HG03442 (cell line): ENCODE measurements around the gene KCNQ2.

Experiments used
- ATAC-seq: cut with Tn5 transposase; IDR thresholded peaks from one replicate; pipeline ENCODE4 v1.9.1; 2021; ENCODE audit warnings: mild to moderate bottlenecking, moderate library complexity; ENCODE audit not compliant: unreplicated experiment

KCNQ2 gene

DNA sequence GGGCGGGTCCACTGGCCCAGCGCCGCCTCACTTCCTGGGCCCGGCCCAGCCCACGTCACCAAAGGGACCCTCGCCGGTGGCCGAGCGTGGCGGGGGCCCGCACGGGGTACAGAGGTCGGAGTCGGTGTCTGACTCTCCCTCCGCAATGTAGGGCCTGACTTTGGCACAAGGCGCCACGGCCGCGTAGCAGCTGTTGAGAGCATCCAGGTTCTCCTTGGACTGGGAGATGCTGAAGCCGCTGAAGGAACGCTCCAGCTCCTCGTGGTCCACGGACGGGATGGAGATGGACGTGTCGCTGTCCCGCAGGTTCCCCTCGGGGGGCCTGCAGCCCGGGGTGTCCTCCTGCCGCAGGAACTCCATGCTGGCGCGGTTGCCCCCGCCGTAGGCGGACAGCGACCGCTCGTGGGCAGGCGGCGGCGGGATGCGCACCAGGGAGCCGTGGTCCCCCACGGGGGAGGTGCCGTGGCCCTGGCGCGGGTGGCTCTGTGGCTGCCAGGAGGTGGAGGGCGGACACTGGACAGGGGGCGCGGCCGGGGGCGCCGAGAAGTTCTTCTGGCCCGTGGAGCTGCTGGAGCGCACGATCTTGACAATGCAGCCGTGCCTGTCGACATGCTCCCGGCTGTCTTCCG is 65.7 kb downstream of the KCNQ2 start:
- ATAC-seq, result no peak

DNA sequence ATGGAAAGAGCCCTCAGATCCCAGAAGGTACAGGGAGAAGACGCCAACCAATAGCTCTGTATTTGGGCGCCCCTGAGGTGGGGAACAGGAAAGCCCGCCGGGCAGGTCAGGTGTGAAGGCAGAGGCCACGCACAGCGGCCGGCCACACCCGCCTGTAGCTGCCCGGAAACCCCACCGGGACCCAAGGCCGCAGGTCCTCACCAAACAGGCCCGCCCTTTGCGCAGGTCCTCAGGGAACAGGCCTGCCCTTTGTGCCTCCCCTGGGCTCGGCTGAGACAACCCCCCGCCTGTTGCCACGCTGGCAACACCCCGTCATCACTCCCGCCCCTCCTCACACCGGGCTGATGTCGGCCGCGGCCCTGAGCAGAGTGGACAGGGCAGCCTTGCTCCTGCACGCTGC is 66.4 kb downstream of the KCNQ2 start:
- ATAC-seq, result no peak

DNA sequence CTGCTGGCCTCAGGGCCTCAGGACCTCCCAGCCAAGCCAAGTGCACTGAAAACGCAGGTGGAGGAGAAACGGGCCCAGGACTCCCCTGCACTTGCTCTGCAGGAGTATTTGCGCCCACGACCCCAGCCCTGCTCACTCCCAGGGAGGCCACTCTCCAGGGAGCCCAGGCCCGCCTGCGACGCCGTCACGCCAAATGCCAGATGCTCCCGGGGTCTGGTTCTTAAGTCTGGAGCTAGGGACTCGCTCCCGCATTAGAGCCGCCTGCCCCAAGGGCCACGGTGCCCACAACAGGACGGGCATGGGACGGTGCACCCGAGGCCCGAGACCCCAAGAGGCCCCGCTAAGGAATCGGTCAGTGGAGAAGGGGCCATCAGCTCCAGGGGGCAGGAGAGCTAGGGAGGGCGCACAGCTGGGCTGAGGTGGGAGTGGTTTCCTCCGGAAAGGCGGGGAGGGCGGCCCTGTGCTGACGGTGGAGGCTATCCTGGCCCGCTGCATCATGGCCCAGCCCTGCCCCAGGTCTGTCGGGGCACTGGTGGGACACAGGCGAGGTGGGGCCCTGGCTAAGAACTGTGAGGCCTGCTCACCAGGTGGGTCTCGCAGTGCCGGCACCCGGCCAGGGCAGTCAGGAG is 67.2 kb downstream of the KCNQ2 start:
- no peak for ATAC-seq

DNA sequence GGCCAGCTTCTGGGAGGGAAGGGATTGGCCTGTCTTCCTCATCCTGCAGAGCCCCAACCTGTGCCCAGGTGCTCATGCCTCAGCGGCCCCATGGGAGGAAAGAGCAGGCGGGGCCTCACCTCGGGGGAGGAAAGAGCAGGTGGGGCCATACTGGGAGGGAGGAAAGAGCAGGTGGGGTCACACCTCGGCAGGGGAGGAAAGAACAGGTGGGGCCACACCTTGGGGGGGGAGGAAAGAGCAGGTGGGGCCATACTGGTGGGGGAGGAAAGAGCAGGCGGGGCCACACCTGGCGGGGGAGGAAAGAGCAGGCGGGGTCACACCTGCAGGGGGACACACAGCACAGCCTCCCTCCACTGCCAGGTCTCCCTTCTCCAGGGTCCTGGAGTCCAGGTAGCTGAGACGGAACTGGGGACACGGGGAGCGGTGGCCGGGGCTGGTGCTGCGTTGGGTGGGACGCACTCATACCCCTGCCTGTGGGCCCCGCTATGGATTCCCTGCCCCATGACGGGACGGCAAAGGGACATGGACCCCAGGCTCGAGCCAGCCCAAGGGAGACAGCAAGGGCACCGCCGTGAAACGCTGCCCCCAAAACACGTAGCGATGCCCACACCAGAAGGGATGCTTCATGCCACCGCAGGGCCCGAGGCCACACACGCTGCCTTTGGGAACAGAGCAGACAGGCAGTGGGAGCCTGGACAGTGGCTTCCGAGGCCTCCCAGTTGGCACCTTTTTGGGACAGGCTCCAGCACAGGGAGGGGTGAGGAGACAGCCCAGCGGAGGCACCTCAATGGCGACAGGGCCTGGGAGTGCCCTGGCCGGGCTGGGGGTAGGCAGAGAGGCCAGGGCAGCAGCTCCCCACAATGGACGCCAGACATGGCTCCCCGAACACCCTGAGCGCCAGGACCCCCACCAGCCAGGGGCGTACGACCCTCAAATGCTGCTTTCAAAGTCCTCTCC is 68.0 kb downstream of the KCNQ2 start:
- ATAC-seq, result no peak

DNA sequence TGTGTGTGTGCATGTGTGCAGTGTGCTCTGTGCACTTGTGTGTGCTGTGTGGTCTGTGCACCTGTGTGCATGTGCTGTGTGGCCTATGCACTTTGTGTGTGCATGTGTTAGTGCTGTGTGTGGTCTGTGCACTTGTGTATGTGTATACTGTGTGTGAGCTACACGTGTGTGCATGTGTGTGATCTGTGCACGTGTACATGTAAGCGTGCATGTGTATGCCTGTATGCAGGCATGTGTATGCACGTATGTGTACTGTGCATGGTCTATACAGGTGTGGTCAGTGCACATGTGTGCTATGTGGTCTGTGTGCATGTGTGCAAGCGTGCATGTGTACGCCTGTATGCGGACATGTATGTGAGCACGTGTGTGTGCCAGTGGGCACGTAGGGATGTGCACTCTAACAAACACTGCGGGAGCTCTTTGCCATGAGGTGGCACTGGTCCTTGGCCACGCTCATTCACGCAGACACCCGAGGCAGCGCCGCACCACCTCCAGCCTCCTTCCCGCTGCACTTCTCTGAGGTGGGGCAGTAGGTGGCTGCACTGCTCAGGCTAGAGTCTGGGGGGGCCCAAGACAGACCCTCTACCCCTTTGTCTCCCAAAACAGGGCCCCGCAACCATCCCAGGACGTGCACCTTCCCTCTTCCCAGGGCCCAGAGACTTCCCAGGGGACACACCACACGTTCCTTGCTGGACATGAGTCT is 68.9 kb downstream of the KCNQ2 start:
- no peak for ATAC-seq

DNA sequence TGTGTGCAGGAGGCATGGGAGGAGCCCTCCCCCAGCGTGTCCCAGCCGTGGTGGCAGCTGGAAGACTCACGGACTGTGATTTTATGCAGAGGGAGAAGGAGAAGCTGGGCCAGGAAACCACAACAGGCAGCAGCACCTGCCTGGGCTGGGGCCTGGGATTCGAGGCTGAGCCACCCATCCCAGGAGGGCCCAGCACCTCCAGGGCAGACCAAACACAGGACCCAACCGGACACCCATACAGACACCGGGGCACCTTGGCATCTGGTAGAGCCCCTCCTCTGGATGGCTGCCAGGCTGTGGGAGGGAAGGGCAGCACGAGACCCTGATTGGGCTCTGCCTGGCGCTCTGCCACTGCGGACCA is 69.6 kb downstream of the KCNQ2 start:
- no peak for ATAC-seq

DNA sequence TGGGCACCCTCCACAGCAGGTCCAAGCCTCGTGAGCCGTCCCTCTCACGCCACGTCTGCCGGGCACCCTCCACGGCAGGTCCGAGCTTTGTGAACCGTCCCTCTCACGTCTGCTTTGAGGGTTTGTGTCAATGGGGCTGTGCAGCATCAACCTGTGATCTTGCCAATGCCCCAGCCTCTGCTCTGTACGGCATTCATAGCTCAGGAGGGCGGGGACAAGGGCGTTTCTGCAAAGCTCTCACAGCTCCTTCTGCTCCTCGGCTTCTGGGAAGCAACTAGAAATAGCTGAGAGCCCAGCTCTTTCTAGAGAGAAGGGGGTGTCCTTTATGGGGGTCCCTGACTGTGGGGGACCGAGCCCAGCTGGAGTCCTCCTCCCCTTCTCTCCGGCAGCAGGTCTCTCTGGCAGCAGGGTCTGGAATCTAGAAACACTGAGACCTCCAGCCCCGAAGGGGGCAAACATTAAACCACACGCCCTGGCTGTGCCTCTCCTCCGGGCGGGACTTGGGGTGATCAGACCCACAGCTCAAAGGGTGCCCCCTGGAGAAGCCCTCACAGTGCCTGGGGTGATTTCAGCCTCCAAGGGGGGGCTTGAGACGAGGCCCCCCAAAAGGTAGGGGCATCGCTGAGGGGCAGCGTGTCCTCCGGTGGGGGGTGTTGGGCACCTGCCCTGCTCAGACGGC is 70.1 kb downstream of the KCNQ2 start:
- no peak for ATAC-seq

DNA sequence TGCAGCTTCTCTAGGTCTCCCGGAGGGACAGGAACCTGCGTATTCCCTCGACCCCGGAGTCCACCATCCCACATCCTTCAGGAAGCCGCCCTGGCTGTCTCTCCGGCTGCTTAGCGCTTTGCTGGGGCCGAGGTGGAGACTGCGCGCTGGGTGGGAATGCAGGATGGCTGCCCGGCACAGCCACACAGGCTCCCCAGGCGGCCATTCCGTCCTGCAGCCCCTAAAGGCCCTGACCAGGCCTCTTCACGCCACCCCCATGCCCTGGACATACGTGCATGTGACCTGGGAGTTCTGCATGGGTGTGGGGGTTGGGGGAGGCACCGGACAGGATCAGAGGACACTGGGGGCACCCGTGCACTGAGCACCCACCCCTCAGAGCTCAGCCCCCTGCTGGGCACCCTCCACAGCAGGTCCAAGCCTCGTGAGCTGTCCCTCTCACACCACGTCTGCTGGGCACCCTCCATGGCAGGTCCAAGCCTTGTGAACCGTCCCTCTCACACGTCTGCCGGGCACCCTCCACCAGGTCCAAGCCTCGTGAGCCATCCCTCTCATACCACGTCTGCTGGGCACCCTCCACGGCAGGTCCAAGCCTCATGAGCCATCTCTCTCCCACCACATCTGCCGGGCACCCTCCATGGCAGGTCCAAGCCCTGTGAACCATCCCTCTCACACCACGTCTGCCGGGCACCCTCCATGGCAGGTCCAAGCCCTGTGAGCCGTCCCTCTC is 70.9 kb downstream of the KCNQ2 start:
- ATAC-seq, result no peak

DNA sequence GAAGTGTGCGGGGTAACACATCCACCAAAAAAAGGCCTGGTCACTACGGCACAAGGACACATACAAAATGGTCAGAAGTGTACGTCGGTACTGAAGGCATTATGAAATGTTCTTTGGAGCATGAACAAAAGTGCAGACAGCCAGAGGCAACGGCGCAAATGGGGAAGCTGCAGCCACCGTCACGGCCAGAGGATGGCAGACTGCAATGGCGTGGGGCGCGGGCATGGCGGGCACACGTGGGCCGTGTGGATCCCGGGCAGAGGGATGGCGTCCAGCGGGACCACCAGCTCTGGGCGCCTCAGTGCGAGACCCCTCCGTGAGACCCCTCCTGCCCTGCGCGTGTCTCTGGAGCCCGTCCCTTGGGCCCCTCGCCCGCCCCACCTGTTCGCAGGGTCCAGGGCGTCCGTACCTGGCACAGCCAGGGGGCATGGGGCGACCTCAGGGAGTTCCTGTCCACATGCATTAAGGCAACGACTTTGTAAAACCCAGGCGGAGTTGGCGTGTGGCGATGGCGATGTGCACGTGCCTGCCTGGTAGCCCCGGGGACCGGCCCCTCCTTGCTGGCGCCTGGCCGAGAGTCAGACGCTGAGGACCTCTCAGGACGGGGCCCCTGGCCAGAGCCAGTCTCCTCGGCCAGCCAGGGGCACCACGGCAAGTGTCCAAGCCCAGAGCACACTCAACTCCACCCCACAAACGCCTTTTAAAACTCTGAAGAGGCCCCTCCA is 71.8 kb downstream of the KCNQ2 start:
- no peak for ATAC-seq

DNA sequence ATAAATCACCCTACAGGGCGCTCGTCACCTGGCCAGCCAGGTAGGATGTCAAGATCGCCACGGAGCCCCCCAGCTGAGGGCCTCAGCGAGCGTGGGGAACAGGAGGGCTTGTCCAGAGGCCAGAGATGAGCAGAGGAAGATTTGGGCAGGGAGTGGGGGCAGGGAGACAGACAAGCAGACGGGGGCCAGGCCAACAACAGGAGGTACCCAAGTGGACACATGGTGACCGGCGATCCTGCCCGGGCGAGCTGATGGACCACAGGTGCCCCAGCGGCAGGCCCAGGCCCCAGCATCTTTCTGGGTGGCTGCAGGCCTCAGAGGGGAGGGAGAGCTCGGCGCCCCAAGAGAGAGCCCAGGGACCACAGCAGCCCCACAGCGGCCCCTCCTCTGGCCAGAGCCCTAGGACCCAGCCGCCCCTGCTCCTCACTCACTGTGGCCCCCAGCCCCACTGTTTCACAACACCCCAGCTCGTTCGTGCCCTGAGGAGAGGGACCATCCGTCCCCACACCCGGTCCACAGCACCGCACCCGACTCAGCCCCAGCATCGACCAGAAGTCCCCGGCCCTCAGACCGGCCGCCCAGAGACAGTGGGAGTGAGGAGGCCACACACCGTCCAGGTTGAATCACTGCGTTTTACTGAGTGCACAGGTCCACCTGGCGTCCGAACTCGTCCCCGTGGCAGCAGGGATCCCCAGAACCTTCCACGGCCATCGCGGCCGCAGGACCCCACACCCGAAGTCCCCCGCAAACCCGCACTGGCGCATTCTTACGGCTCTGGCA is 72.7 kb downstream of the KCNQ2 start:
- ATAC-seq, result no peak

DNA sequence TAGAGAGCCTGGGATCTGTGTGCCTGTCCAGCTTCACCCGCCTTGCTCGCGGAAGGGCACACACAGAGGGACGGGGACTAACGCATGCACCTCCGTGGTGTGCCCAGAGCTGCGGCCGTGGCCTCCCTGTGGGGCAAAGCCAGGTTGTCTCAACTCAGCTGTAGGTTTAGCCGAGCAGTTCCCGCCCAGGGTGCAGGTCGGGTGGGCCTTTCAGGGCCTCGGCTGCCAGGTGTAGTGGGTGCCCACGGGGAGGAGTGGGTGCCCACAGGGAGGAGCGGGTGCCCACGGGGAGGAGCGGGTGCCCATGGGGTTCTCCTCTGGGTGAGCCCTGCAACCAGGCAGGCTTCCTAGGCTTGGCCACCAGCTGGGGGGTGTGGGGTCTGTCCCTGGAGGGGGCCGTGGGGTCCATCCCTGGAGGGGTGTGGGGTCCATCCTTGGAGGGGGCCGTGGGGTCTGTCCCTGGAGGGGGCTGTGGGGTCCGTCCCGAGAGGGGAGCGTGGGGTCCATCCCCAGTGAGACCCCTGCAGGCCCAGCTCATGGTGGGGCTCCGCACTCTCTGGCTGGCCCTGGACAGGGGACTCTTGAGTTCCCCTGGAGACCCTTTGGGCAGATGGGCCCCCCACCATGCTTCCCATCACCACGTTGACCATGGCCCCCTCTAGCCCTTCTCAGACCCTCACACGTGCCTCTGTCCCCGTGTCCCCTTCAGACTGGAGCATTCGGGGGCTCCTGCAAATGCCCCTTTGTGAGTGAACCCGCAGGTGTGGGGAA is 73.5 kb downstream of the KCNQ2 start:
- no peak for ATAC-seq

DNA sequence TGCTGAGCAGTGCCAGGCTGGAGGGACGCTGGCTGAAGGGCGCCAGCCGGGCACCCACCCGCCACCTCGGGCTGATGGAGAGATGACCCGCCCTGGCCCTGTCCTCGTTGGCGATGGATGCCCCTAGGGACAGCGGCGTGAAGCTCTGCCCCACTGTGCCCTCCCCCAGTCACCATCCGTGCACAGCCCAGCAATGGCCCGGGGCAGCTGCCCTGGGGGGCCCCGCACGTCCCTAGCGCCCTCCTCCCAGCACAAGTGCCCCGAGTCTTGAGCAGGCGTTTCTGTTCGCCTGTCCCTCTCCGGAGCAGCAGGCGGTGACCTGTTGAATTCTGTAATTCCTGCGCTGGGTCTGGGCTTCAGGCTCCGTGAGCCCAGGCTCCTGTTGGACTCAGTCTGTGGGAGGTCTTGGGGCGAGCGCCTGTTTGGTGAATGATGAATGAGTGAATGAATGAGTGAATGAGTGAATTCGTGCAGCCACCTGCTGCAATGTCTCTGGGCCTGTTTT is 74.5 kb downstream of the KCNQ2 start:
- ATAC-seq, result no peak

DNA sequence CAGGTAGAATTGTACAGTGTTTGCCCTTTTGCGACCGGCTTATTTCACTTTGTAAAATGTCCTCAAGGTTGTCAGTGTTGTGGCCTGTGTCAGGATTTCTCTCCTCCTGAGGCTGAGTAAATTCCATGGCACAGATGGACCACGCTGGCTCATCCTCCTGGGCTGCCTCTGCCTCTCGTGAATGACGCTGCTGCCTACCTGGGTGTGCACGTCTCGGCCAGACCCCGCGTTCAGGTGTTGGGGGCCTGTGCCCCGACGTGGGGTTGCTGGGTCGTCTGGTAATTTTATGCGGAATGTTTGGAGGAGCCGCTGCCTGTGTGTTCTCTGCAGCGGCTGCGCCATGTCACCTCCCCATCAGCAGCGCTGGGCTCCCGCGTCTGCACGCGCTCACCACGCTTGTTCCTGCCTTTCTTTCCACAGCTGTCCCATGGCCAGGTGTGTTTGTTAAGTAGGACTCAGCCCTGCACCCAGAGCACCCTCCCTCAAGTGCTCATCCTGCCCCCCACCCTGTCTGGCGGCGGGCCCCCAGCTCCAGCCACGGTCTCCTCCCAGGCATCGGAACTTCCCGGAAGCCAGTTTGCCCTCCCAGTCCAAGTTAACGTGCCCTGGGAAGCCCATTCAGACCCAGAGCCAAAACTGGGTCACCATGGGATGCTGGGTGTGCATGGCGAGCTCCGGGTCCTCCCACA is 75.2 kb downstream of the KCNQ2 start:
- no peak for ATAC-seq

DNA sequence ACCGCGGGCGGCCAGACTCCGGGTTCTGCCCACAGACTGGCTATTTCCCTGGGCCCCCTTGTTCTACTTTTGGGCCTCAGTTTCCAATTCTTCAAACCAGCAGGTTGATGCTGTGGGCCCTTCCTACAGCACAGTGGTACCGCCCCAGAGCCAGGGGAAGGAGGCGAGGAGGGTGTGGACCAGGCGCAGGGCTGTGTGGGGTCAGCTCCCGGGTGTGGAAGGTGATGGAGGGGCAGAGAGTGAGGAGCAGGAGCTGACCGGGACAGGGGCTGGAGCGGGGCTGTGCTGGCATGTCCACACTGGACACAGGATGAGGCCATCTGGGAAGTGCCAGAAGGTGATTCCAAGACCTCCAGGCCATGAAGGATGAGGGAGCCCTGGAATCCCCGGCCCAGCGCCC is 76.2 kb downstream of the KCNQ2 start:
- no peak for ATAC-seq

DNA sequence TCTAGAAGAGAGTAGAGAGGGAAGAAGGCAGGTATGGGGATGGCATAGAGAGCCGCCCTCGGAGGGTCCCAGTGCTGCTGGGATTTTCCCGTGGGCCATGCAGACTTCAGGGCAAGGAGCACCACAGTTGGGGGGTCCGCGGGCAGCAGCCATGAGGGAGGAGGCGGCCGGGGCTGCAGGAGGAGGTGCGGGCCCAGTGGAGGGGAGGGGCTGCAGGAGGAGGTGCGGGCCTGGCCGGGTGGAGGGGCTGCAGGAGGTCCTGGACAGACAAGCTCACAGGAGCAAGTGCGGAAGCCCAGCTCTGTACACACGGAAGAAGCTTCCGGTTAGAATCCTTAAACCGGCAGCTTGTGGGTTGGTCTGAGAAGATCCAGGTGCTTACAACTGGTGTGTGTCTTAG is 76.7 kb downstream of the KCNQ2 start:
- no peak for ATAC-seq

DNA sequence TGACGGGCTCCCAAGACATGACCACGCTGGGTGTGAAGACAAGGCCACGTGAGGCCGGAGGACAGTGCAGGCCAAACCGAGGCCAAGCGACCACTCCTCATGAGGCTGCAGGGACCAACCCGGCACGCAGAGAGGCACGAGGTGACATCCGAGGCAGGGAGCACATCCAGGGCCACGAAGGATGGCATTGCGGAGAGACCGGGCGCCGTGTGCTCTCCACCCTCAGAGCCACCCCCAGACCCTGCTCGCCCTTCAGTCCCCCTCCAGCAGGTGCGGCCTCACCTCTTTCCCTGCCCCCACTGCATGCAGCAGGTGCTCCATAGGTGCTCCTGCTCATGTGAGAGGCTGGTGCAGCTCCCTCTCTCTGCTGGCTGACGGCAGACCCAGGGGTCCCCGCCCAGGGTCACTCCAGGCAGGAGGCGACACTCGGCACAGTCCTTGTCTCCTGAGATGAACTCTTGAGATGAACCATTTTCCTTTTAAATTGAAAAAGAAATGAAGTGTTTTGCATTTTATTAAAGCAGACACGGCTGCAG is 77.5 kb downstream of the KCNQ2 start:
- ATAC-seq, result no peak
